Esophagus muscularis mucosa (tissue), 3 donors: ENCODE data around the gene PRR23E.

Experiments
- POLR2A ChIP-seq: fragments of 450-650 bp; IDR thresholded peaks from one replicate; pipeline ENCODE4 v1.6.1; 2017; ENCODE audit warnings: antibody characterized with exemption, moderate library complexity, mild to moderate bottlenecking, low read depth
- POLR2AphosphoS5 ChIP-seq, 2 donors: sonication (generic); formaldehyde crosslinking; IDR thresholded peaks; one replicate each; pipeline ENCODE4 v1.6.1; 2017; ENCODE audit warnings: antibody characterized with exemption in 2 of 2
- TF ChIP-seq, protein P1 (sequence below), 3 experiments: fragments of 200-600 bp in 2 of 3; fragments of 450-650 bp in 1 of 3; sonication (generic) in 2 of 3; IDR thresholded peaks; one replicate each; pipeline ENCODE4 v1.5.1; 2017 to 2019; ENCODE audit warnings: antibody characterized with exemption in 3 of 3, mild to moderate bottlenecking in 2 of 3, moderate library complexity in 1 of 3

DNA sequence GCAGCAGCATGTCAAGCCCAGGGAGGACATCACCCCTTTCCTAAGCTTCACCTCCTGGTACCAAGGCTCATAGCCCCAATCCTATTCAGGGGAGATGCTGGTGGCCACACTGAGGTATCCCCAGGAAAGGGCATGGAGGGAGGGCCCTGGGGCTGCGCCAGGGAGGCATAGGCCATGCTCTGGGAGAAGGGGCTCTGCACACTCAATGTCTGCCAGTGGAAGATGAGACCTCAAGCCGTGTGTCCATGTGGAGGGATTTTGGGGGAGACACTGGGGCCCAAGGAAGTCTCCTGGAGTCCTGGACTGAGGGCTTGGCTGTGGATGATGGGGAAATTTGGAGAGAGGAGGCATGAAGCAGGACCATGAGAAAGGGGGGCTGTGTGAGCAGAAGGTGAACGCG is 21.2 kb upstream of the PRR23E start:
- TF ChIP-seq POLR2AphosphoS5 (IDR thresholded peaks at IDR 0.05) (no peak), POLR2A (no peak)
- TF ChIP-seq, protein P1, sequence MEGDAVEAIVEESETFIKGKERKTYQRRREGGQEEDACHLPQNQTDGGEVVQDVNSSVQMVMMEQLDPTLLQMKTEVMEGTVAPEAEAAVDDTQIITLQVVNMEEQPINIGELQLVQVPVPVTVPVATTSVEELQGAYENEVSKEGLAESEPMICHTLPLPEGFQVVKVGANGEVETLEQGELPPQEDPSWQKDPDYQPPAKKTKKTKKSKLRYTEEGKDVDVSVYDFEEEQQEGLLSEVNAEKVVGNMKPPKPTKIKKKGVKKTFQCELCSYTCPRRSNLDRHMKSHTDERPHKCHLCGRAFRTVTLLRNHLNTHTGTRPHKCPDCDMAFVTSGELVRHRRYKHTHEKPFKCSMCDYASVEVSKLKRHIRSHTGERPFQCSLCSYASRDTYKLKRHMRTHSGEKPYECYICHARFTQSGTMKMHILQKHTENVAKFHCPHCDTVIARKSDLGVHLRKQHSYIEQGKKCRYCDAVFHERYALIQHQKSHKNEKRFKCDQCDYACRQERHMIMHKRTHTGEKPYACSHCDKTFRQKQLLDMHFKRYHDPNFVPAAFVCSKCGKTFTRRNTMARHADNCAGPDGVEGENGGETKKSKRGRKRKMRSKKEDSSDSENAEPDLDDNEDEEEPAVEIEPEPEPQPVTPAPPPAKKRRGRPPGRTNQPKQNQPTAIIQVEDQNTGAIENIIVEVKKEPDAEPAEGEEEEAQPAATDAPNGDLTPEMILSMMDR (IDR thresholded peaks at IDR 0.05) = no peak
